ENCODE results near the gene SVOP. TPM values are rescaled to one million over a fixed set of nuclear protein-coding genes. Genes with fewer than 3 reads are reported as not detected.
"Not testable (repeated sequence)": the region's sequence is repeated elsewhere in the genome, so short reads cannot be mapped to it uniquely, and the experiment has no call there.

The SVOP gene
- total and polyA plus RNA-seq, 7 donors, result 0.04 to 0.45 (median 0.08) TPM; not detected in 2

GRCh38 chr12:109029411-109029810 lies 8.5 kb upstream of the SVOP start:
- H3K36me3 ChIP-seq (ENCODE audit: insufficient read depth in 1 of 2, low read depth in 1 of 2), result no peaks in the 10 kb centered on the region
- H3K27ac ChIP-seq, result no peak overlapping the region
- no peak for TF ChIP-seq CTCF (IDR thresholded peaks at IDR 0.05)
- intact Hi-C loops (cut with DNase I), result no loop called here
- DNase-seq (no peak), ATAC-seq (no peak)
- WGBS, 3 donors, result 66 to 72% (median 72%) methylated on average over 2 of the region's 2 CpGs
- H3K4me1 ChIP-seq, result peaks cover 13% of the 10 kb centered on the region
- no peaks in the 10 kb centered on the region for H3K27me3 ChIP-seq (ENCODE audit: insufficient read depth in 3 of 3, low read length in 2 of 3)
- H3K9me3 ChIP-seq, result no peaks in the 10 kb centered on the region
- no peak overlapping the region for H3K4me3 ChIP-seq

DNA sequence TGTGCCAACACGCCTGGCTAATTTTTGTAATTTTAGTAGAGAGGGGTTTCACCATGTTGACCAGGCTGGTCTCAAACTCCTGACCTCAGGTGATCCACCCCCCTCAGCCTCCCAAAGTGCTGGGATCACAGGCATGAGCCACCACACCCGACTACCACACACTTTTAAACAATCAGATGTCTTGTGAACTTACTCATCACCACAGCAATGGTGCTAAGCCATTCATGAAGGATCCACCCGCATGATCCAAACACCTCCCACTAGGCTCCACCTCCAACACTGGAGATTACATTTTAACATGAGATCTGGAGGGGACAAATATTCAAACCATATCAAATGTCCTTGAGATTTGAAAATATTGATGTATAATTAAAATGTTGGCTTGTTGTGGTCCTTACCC lies 7.8 kb upstream of the SVOP start:
- DNase-seq; H3K4me1 ChIP-seq; ATAC-seq; H3K27ac ChIP-seq; intact Hi-C loops (cut with DNase I); H3K27me3 ChIP-seq (ENCODE audit: insufficient read depth in 3 of 3, low read length in 2 of 3); H3K4me3 ChIP-seq; H3K9me3 ChIP-seq; H3K36me3 ChIP-seq (ENCODE audit: insufficient read depth in 1 of 2, low read depth in 1 of 2): not testable (repeated sequence)
- WGBS, 3 donors, result 43 to 50% (median 49%) methylated on average over 3 of the region's 3 CpGs

DNA sequence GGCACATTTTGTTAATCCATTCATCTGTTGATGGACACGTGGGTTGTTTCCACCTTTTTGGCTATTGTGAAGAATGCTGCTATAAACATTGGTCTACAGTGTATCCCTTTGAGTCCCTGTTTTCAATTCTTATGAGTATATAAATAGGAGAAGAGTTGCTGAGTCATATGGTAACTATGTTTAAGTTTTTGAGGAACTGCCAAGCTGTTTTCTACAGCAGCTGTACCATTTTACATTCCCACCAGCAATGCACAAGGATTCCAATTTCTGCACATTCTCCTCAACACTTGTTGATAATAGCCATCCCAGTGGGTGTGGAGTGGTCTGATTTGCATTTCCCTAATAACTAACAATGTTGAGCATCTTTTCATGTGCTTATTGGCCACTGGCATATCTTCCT lies 6.9 kb upstream of the SVOP start:
- no peak for TF ChIP-seq CTCF (IDR thresholded peaks at IDR 0.05)
- Histone ChIP-seq H3K4me3 (no peak overlapping the region), H3K4me1 (peaks cover 1% of the 10 kb centered on the region), H3K27ac (no peak overlapping the region), H3K36me3 (ENCODE audit: insufficient read depth in 1 of 2, low read depth in 1 of 2) (no peaks in the 10 kb centered on the region), H3K9me3 (no peaks in the 10 kb centered on the region), H3K27me3 (ENCODE audit: insufficient read depth in 3 of 3, low read length in 2 of 3) (no peaks in the 10 kb centered on the region)
- intact Hi-C loops (cut with DNase I), result no loop called here
- WGBS, 3 donors, result 29 to 39% (median 34%) methylated on average over 1 of the region's 1 CpG
- DNase-seq (no peak), ATAC-seq (no peak)

DNA sequence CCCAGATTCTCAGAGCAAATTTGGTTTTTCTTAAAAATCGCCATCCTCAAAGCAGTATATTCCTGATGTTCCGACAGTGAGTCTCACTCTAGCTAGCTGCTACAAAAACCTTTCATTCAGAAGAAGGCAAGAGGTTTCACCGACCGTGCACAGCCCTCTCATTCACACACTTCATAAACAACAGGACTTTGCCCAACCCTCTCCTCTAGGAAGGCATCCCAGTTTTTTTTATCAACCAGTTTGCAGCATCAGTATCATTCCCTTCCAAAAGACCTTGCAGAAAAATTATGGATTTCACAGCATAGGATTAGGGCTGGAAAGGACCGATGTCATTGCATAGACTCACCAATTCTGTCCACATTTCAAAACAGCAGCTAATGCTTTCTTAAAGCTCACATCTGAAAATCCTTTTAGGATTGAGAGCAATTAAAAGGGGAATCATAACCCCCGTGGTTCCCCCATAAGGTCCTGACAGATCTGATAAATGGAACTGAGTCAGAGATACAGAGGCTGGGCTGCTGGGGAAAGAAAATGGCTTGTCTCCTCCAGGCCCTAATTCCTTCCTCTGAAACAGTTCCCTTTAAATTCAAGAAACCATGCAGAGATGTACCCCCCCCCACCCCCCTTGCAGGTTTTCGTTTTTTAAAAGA lies 597 bp downstream of the SVOP start:
- Histone ChIP-seq H3K9me3 (no peaks in the 10 kb centered on the region), H3K27me3 (ENCODE audit: insufficient read depth in 3 of 3, low read length in 2 of 3) (no peaks in the 10 kb centered on the region), H3K27ac (no peak overlapping the region), H3K4me1 (no peaks in the 10 kb centered on the region), H3K36me3 (ENCODE audit: insufficient read depth in 1 of 2, low read depth in 1 of 2) (no peaks in the 10 kb centered on the region), H3K4me3 (no peak overlapping the region)
- intact Hi-C loops (cut with DNase I), result no loop called here
- ATAC-seq (no peak), DNase-seq (no peak)
- no peak for TF ChIP-seq CTCF (IDR thresholded peaks at IDR 0.05)
- 56 to 60% (median 59%) methylated on average over 7 of the region's 7 CpGs for WGBS, 3 donors

DNA sequence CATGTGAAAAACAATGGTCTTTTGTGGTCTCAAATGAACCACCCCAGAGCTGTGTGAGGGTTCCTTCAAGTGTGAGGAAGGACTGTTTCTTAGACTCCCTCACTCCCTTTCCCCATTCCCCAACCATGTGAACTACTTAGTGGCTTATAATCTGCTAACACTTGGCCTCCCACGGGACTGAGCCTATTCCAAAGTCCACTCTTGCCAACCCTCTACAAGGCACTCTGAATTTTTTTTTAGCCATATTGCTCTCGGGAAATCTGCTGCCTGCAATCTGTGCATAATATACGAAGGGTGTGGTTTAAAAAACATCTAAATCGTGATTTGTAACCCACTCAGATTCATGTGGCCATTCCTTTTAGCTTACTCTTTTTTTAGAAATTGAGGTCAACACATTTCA lies 2.6 kb downstream of the SVOP start:
- no peak overlapping the region for H3K4me3 ChIP-seq
- no peaks in the 10 kb centered on the region for H3K4me1 ChIP-seq
- H3K27ac ChIP-seq, result no peak overlapping the region
- H3K36me3 ChIP-seq (ENCODE audit: insufficient read depth in 1 of 2, low read depth in 1 of 2), result no peaks in the 10 kb centered on the region
- no peaks in the 10 kb centered on the region for H3K9me3 ChIP-seq
- DNase-seq (no peak), ATAC-seq (no peak)
- no peak for TF ChIP-seq CTCF (IDR thresholded peaks at IDR 0.05)
- intact Hi-C loops (cut with DNase I), result no loop called here
- peaks cover 0 to 6% (median 0%) of the 10 kb centered on the region in 3 donors for H3K27me3 ChIP-seq (ENCODE audit: insufficient read depth in 3 of 3, low read length in 2 of 3)
- 51 to 63% (median 55%) methylated on average over 4 of the region's 4 CpGs for WGBS, 3 donors

Measured in psoas muscle (tissue), 8 donors.